Thyroid gland (tissue), 4 donors: ENCODE data around the gene KRTAP12-2.

Experiments used
- CTCF ChIP-seq, 6 experiments: fragments of 200-600 bp in 3 of 6; fragments of 450-650 bp in 3 of 6; sonication (generic) in 3 of 6; IDR thresholded peaks; one replicate each; pipeline ENCODE4 v1.5.1; 2016 to 2019; ENCODE audit warnings: antibody characterized with exemption in 6 of 6, mild to moderate bottlenecking in 2 of 6, inconsistent platforms in 1 of 6, moderate library complexity in 1 of 6
- POLR2A ChIP-seq, 2 donors: fragments of 450-650 bp; IDR thresholded peaks; one replicate each; pipeline ENCODE4 v1.6.1; 2017; ENCODE audit warnings: antibody characterized with exemption in 2 of 2, mild to moderate bottlenecking in 2 of 2, moderate library complexity in 1 of 2

GRCh38 chr21:44649521-44650100, 17.1 kb downstream of the KRTAP12-2 start:
- no peak for TF ChIP-seq CTCF (IDR thresholded peaks at IDR 0.05)
- TF ChIP-seq POLR2A (IDR thresholded peaks at IDR 0.05): no peak
